Lower leg skin (tissue), 4 donors: Measurements from ENCODE around the gene LDAH. TPM values are rescaled to one million over a fixed set of nuclear protein-coding genes. Genes with fewer than 3 reads are reported as not detected.

Source experiments
- DNase-seq, 2 donors: peaks; one replicate each; pipeline ENCODE4 v3.0.0-alpha.2; 2019; ENCODE audit warnings: low spot score in 2 of 2
- H3K4me3 ChIP-seq: fragments of 200-600 bp; sonication (generic); 2 replicates; pipeline ENCODE4 v1.5.1; 2017; ENCODE audit warnings: mild to moderate bottlenecking, low read depth; ENCODE audit not compliant: poor library complexity, severe bottlenecking
- CTCF ChIP-seq, 3 donors: fragments of 450-650 bp; IDR thresholded peaks; one replicate each; pipeline ENCODE4 v1.5.1; 2016; ENCODE audit warnings: antibody characterized with exemption in 3 of 3, mild to moderate bottlenecking in 3 of 3, moderate library complexity in 2 of 3
- POLR2A ChIP-seq, 2 donors: fragments of 450-650 bp; IDR thresholded peaks; one replicate each; pipeline ENCODE4 v1.6.1; 2016 to 2017; ENCODE audit warnings: antibody characterized with exemption in 2 of 2, mild to moderate bottlenecking in 1 of 2, moderate library complexity in 1 of 2
- WGBS, 2 donors: methylation state at CpG; one replicate each; pipeline ENCODE4 v1.1.5; 2018; 5-methylcytosine and 5-hydroxymethylcytosine counted together
- intact Hi-C: fragments of 100-400 bp; cut with DNase I; formaldehyde crosslinking; loops from one replicate; pipeline ENCODE4 v1.15.0; 2023; ENCODE audit warnings: low total_unique reads
- total RNA-seq, 4 donors: library from RNA; depleted of rRNA; stranded (reverse); fragments of >200 nt; gene quantifications; one replicate each; pipeline ENCODE4 v1.1.0, GENCODE V29; 2016

LDAH gene
- total RNA-seq, 4 donors from 2014 or later, result 8.5 to 16.2 (median 11.6) TPM

GRCh38 chr2:20747317-20747716, 75.6 kb downstream of the LDAH start:
- DNase-seq, result no peak
- TF ChIP-seq POLR2A (IDR thresholded peaks at IDR 0.05), result no peak
- TF ChIP-seq CTCF (IDR thresholded peaks at IDR 0.05), result no peak
- H3K4me3 ChIP-seq, result no peak overlapping the region
- WGBS, 2 donors, result 82 to 89% methylated on average over 1 of the region's 1 CpG
- intact Hi-C loops, result no loop called here

- intact Hi-C loops, result no loop called here
- DNase-seq, result no peak
- TF ChIP-seq CTCF (IDR thresholded peaks at IDR 0.05), result no peak
- no peak for TF ChIP-seq POLR2A (IDR thresholded peaks at IDR 0.05)
- H3K4me3 ChIP-seq, result no peak overlapping the region
- WGBS, 2 donors, result 49 to 68% methylated on average over 2 of the region's 2 CpGs
Observed at GRCh38 chr2:20745924-20746555, 76.9 kb downstream of the LDAH start.

- DNase-seq, result no peak
- H3K4me3 ChIP-seq, result no peak overlapping the region
- 93 to 95% methylated on average over 2 of the region's 2 CpGs for WGBS, 2 donors
- TF ChIP-seq CTCF (IDR thresholded peaks at IDR 0.05) (no peak), POLR2A (IDR thresholded peaks at IDR 0.05) (no peak)
- intact Hi-C loops, result no loop called here
Observed at GRCh38 chr2:20744366-20745335, 78.2 kb downstream of the LDAH start.

- DNase-seq, result no peak
- intact Hi-C loops, result no loop called here
- TF ChIP-seq POLR2A (IDR thresholded peaks at IDR 0.05) (no peak), CTCF (IDR thresholded peaks at IDR 0.05) (no peak)
- H3K4me3 ChIP-seq, result no peak overlapping the region
Observed at GRCh38 chr2:20738772-20739171, 84.1 kb downstream of the LDAH start.

- 79 to 80% methylated on average over 3 of the region's 3 CpGs for WGBS, 2 donors
- intact Hi-C loops, result no loop called here
- no peak overlapping the region for H3K4me3 ChIP-seq
- DNase-seq, result no peak
- no peak for TF ChIP-seq CTCF (IDR thresholded peaks at IDR 0.05)
- no peak for TF ChIP-seq POLR2A (IDR thresholded peaks at IDR 0.05)
Observed at GRCh38 chr2:20737505-20737904, 85.4 kb downstream of the LDAH start.
